GM21526 (cell line): ENCODE data around the gene CELF2.

Experiments used
- ATAC-seq: cut with Tn5 transposase; IDR thresholded peaks from one replicate; pipeline ENCODE4 v1.9.1; 2021; ENCODE audit warnings: moderate library complexity; ENCODE audit not compliant: unreplicated experiment, low FRiP score

Gene CELF2

DNA sequence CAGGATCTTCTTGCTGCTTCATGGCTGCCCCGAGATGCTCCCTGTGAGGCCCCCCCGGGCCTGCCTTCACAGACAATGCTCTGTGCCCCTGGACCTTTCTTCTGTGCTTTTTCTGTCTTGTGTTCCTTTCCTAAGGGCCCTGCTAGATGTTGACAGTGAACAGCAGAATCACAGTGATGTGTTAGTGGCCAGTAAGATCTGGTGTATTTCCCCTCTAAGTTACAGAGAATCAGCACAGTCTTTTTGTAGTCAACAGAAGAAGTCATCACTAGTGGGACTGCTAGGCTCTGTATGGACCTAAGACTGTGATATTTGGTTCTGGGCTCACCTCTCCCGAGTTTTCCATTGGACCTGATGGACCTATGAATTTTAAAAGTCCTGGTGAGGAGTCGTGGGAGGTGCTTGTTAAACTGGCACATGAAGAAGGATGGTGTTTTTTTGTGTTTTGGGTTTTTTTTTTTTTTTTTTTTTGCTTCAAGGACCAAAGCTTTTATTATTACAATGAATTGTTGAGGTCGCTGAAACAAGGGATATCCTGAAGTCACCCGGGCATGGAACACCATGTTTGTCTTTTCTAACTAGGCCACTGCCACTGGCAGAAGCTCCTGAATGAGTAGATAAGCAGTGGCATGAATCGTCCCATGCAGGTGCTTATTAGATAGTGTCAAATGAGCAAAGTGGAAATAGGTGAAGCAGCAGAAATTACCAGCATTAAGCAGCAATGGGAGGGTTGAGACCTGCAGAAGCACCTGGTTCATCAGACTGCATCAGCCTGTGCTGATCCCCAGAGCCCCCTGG is 194.8 kb downstream of the CELF2 start:
- no peak for ATAC-seq

DNA sequence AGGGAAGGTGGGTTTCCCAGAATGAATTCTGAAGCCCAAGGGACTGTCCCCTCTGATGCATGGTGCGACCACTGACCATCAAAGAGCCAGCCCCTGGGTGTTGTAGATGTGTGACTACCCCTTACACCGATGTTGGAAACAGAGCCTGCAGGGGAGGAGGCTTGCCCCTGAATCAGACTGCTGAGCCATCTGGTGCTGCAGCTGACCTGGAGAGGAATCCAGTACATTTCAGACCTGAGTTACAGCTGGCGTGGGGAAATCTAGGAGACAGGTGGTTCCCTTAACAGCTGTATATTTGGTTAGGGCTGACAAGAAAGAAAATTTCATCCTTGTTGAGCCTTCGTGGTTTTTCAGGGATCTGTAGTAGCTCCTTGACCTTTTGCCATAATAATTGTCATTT is 195.5 kb downstream of the CELF2 start:
- no peak for ATAC-seq

DNA sequence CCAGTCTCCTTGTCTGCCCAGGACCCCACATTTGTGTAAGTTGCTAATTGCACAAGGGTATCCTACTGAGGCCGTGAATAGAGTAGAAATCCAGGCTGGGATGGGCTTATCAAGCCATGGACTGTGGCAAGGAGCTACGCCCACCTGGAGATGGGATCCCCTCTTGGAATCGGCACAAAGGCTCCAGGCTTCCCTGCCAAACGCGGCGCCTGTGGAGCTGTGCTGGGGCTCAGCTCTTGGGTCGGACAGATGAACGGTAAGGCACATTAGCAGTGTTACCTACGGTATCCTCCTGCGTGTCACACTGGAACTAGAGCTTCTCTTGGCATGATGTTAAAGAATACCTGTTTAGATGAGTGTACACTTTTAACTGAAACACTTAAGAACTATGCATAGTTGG is 196.7 kb downstream of the CELF2 start:
- no peak for ATAC-seq

DNA sequence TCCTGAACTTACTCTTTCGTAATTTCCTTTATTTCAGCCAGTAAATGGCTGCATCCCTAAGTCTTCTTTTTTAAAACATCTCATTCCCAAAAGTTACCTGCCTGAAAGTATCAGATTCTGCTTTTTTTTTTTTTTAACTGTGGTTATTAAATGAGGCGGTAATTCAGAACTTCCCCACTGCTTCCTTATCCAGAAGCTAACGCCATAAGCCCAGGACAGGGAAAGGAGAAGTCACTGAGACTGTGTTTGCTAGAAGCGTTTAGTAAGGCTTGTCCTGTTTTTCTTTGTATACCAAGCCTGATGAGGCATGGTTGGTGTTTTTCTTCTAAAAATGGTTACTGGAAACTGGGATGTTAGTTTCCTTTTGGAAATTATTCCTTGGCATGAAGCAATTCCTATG is 197.8 kb downstream of the CELF2 start:
- ATAC-seq, result no peak

- no peak for ATAC-seq
These were observed 199.8 kb downstream of the CELF2 start for GRCh38 chr10:11217521-11217920.

GRCh38 chr10:11218395-11218794 is 200.7 kb downstream of the CELF2 start:
- ATAC-seq, result no peak

GRCh38 chr10:11219431-11219830 is 201.8 kb downstream of the CELF2 start:
- ATAC-seq, result no peak

GRCh38 chr10:11223081-11223480 is 205.4 kb downstream of the CELF2 start:
- no peak for ATAC-seq

GRCh38 chr10:11223507-11224140 is 206.0 kb downstream of the CELF2 start:
- ATAC-seq, result no peak

GRCh38 chr10:11224321-11224720 is 206.6 kb downstream of the CELF2 start:
- ATAC-seq, result no peak

DNA sequence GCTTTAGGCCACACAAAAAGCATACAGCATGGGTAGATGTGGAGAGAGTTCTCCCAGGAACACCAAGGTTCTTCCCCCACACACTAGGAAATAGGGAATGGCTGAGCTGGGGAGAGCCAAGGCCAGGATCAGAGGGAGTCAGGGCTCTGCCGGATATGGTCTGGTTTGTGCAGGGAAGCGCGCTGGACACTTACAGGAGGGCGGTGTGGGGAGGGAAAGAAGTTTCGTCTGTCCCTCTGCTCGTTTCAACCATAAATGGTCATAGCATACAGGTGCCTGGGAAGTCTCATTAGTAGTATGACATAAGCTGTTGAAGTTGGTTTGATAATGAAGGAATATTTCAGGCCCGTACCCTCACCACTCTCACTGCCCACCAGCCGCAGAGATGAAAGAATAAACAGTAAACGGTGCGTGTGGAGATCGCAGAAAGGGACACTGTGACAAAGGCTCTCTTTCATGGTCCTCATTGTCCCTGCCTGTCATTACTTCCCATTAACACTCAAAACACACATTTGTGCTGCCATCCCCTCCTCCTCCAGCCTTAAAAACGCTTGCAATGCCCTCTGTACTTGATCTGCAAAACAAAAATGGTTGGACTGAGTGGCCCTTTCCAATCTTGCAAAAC is 207.2 kb downstream of the CELF2 start:
- ATAC-seq, result no peak

DNA sequence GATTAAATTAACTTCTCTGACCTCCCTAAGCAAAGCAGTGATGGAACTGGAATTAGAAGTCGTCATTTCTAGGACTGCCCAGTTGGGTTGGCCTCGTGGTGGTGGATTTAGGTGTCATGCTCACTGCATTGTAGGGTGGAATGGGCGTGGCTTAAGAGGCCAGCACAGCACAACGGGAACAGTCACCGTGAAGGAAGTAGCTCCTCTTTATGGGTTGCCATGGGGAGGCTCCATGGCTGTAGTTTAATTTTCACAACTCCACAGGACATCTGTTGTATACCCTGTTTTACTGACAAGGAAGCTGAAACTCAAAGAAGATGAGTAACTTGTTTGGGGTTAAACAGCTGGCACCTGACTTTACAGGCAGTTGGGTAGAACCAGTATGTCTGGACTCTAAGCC is 208.3 kb downstream of the CELF2 start:
- peak; percentile 55 for ATAC-seq

- ATAC-seq, result peak; percentile 40
These were observed 209.4 kb downstream of the CELF2 start for GRCh38 chr10:11227103-11227502.

- ATAC-seq, result no peak
These were observed 212.2 kb downstream of the CELF2 start for GRCh38 chr10:11229893-11230292.

DNA sequence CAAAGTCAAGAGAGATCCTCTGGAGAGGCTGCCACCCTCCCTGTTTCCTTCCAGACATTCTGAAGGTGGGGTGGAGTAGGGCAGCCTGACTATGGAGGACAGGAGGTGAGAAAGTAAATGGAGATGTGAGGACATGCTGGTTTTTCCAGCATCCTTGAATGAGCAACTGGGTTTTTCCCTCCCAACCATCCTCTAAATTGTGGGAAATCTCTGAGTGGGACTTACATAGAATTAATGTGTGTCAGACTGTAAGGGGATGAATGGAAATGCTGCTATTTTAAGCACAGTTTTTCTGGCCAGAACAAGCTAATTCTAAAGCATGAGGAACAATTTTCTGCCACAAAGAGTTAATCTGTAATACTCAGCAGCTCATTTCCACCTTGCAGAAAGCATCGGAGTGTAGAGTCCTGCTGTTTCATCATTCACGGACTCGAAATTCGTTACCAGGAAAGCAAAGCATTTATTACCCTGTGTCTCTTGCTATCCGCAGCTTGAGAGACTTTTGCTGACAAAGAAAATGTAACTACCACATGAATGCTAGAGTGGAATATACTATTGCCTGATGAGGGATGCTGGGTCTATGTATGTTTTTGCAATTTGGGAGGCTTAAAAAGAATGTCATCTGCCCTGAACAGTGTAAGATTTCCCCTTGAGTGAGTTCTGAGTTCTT is 213.0 kb downstream of the CELF2 start:
- no peak for ATAC-seq

DNA sequence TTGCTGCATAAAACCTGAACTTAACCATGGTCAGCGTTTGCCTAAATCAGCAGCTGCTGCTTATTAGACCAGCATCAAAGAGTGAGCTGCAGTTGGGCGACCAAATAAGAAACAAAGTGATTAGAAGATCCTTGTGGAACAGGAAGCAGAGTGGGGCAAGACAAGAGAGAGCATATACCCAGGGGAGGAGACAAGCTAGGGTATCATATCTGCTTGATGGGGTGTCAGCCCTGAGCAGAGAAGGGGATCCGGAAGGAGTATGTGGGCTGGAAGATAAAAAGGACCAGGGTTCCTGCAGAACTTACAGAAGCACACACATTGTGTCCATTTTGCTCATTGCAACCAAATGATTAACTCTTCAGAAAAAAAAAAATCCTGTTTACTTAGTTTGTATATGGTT is 213.6 kb downstream of the CELF2 start:
- no peak for ATAC-seq

DNA sequence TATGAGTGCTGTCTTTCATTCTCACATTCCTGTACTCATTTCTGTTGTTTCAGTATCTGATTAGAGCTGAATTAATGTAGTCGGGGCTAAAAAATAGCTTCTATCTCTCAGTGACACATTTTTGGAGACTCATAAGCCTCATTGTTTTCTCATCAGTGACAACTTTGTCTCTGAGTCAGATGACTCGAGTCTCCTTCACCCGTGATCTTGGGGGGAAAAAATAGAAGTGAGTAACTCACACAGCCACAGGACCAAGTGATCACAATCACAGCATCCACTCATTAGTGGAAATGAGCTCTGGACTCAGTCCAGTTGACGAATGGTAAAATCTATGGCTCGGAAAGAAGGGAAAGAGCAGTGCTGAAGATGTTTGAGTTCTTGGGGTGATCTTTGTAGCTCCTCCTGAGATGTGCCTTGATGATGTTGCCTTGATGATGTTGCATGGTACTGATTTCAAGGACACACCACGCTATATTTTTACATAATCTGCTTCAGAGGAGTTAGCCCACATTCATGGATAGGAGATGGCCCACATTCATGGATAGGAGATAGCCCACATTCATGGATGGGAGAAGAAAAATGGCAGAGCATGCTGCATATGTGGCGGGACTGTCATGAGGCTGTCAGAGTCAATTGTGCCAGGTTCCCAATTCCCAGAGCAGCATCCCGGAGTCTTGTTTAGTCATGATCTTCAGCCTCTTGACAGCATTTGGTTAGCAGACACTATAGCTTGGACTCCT is 214.7 kb downstream of the CELF2 start:
- ATAC-seq, result no peak

GRCh38 chr10:11234857-11235531 is 217.3 kb downstream of the CELF2 start:
- no peak for ATAC-seq

- ATAC-seq, result no peak
These were observed 218.1 kb downstream of the CELF2 start for GRCh38 chr10:11235771-11236170.

DNA sequence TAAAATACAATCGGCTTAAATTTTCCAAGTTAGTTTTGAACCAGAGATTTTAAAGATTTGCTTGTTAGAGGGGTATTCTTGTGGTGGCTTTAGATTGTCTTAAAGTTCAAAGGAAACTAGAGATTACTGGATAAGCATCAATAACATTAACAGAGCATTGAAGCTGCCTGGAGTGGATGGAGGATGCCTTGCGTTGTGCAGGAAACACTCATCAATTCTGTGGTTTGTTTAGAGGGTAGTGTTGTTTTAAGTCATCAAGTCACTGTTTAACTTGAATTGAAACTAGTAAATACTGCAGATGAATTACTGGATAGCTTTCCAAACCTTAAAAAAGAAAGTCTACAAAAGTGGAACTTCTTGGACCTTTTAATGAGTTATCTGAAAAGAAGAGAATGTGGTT is 218.6 kb downstream of the CELF2 start:
- ATAC-seq, result peak; percentile 49
